Measurements from ENCODE around the gene ZNF205. TPM values are rescaled to one million over a fixed set of nuclear protein-coding genes. Genes with fewer than 3 reads are reported as not detected.
"Not testable (repeated sequence)": the region's sequence is repeated elsewhere in the genome, so short reads cannot be mapped to it uniquely, and the experiment has no call there.

Gene ZNF205
- total RNA-seq, 2 donors from 2014 or later = 20.9 to 27.0 TPM

DNA sequence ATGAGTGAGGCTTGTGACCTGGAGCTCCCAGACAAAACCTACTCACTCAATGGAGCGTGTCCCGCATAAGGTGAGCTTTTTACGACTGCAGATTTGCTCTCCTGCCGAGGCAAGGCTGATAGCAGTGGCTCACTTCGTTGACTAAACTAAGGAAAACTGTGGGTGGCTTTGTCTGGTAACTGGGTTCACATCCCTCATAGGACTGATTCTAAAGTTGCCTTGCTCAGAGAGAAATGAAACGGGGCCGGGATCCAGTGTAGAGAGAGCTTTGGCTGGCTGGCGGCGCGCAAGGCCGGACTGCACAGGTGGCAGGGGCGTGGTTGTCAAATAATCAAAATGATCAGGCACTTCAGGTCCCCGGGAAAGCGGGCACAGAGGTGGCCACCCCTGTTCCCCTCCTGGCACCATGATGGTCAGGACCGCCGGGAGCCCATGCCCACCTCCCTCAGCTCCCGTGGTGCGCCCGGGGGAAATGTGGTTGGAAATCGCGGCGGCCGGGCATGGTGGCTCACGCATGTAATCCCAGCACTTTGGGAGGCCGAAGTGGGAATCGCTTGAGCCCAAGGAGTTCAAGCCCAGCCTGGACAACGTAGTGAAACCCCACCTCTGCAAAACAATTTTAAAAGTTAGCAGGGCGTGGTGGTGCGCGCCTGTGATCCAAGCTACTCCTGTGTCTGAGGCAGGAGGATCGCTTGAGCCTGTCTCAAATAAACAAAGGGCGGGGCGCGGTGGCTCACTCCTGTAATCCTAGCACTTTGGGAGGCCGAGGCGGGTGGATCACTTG, 49.0 kb downstream of the ZNF205 start:
- H3K9me3 ChIP-seq = no peaks in the 10 kb centered on the region
- H3K27me3 ChIP-seq (replicated peaks; ENCODE audit: insufficient read depth) = no peaks in the 10 kb centered on the region
- H3K36me3 ChIP-seq = no peaks in the 10 kb centered on the region
- no peak for DNase-seq (ENCODE audit: low spot score)
- H3K27ac ChIP-seq = no peak overlapping the region
- no peaks in the 10 kb centered on the region for H3K4me1 ChIP-seq (replicated peaks)
- TF ChIP-seq, protein P1, sequence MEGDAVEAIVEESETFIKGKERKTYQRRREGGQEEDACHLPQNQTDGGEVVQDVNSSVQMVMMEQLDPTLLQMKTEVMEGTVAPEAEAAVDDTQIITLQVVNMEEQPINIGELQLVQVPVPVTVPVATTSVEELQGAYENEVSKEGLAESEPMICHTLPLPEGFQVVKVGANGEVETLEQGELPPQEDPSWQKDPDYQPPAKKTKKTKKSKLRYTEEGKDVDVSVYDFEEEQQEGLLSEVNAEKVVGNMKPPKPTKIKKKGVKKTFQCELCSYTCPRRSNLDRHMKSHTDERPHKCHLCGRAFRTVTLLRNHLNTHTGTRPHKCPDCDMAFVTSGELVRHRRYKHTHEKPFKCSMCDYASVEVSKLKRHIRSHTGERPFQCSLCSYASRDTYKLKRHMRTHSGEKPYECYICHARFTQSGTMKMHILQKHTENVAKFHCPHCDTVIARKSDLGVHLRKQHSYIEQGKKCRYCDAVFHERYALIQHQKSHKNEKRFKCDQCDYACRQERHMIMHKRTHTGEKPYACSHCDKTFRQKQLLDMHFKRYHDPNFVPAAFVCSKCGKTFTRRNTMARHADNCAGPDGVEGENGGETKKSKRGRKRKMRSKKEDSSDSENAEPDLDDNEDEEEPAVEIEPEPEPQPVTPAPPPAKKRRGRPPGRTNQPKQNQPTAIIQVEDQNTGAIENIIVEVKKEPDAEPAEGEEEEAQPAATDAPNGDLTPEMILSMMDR (IDR thresholded peaks at IDR 0.05) = no peak
- TF ChIP-seq POLR2AphosphoS5 (IDR thresholded peaks at IDR 0.05) = no peak
- TF ChIP-seq POLR2A (IDR thresholded peaks at IDR 0.05) = no peak
- H3K4me3 ChIP-seq = no peak overlapping the region
- WGBS = 80% methylated on average over 36 of the region's 36 CpGs
- intact Hi-C loops (cut with DNase I) = no loop called here

DNA sequence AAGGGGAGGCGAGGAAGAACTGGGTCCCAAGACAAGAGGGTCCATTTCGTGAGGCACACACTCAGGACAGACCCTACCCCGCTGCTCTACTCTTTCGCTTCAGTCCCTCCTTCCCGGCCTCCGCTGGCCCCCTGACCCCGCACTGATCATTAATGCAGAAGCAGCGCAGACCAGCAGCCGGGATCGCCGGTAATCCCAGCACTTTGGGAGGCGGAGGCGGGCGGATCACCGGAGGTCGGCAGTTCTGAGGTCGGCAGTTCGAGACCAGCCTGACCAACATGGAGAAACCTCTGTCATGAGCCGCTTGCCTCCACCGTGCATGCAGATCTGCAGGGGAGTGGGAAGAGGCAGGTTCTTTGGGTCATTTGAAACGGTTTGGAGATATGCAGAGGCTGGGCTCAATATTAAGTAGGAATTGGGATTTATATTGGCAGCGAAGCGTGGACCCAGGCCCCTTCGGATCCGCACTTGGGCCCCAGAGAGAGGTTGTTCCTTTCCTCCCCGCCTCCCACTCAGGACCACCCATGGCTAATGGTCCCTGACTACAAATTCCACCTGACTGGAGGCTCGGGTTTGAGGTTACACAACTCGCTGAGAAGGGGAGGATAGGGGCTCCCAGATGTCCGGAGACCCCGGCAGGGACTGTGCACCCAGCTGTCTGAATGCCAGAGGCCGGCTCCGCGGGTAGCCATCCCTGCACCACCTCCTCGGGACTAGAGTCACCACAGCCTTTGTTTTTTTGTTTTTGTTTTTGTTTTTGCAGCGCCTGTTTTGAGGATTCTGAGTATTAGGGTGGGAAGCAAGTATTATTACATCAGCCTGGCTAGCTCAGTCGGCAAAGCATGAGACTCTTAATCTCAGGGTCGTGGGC, 52.0 kb downstream of the ZNF205 start:
- H3K4me1 ChIP-seq (replicated peaks) = no peaks in the 10 kb centered on the region
- intact Hi-C loops (cut with DNase I) = no loop called here
- H3K27ac ChIP-seq = no peak overlapping the region
- H3K4me3 ChIP-seq = no peak overlapping the region
- TF ChIP-seq POLR2A (IDR thresholded peaks at IDR 0.05) (no peak), POLR2AphosphoS5 (IDR thresholded peaks at IDR 0.05) (no peak)
- TF ChIP-seq, protein P1 (IDR thresholded peaks at IDR 0.05) = no peak
- DNase-seq (ENCODE audit: low spot score) = no peak
- H3K9me3 ChIP-seq = no peaks in the 10 kb centered on the region
- 90% methylated on average over 37 of the region's 37 CpGs for WGBS
- H3K36me3 ChIP-seq = no peaks in the 10 kb centered on the region
- peaks cover 6% of the 10 kb centered on the region for H3K27me3 ChIP-seq (replicated peaks; ENCODE audit: insufficient read depth)

DNA sequence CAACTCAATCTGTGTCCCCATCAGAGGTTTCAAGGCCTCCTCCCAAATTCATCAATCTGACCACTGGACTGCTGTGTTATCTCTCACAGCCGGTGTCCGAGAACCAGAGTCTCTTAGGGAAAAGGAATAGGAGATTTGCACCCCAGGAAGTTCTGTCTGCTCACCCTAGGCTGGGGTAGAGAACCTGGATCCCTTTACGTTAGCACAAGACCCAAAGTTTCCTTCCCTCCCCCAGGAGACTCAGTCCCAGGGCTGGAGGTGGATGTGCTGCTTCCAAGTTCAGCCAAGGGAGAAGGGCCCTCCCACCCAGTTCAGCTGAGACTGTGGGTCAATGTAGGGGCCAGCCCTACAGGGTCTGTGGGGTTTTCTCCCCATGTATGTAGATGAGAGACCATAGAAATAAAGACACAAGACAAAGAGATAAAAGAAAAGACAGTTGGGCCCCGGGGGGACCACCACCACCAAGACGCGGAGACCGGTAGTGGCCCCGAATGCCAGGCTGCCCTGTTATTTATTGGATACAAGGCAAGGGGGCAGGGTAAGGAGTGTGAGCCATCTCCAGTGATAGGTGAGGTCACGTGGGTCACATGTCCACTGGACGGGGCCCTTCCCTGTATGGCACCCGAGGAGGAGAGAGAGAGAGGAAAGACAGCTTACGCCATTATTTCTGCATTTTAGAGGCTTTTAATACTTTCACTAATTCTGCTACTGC, 52.9 kb downstream of the ZNF205 start:
- 91% methylated on average over 12 of the region's 12 CpGs for WGBS
- Histone ChIP-seq H3K4me3 (no peak overlapping the region), H3K36me3 (no peaks in the 10 kb centered on the region), H3K9me3 (no peaks in the 10 kb centered on the region), H3K27me3 (replicated peaks; ENCODE audit: insufficient read depth) (peaks cover 6% of the 10 kb centered on the region), H3K4me1 (replicated peaks) (peaks cover 2% of the 10 kb centered on the region), H3K27ac (no peak overlapping the region)
- no peak for TF ChIP-seq POLR2A (IDR thresholded peaks at IDR 0.05)
- TF ChIP-seq, protein P1 (IDR thresholded peaks at IDR 0.05) = no peak
- no peak for TF ChIP-seq POLR2AphosphoS5 (IDR thresholded peaks at IDR 0.05)
- intact Hi-C loops (cut with DNase I) = no loop called here
- DNase-seq (ENCODE audit: low spot score) = no peak

DNA sequence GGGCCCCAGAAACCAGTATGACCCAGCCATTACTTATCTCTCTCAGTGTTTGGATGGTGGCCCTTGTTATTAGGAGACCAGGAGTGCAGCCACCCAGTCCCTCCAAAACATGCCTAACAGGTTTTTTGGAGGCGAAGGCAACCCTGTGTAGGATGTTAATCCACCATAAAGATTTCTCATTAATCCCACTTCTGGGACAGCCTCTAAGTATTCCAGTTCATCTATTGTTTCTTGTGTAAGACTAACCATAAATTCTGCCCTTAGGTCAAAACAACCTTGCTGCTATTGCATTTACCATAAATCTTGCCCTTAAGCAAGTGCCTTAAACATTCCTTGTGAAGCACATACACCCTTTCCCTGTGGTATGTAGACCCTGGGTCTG, 54.1 kb downstream of the ZNF205 start:
- H3K4me1 ChIP-seq (replicated peaks) = peaks cover 6% of the 10 kb centered on the region
- H3K4me3 ChIP-seq = no peak overlapping the region
- H3K9me3 ChIP-seq = no peaks in the 10 kb centered on the region
- WGBS = 24% methylated on average over 1 of the region's 1 CpG
- TF ChIP-seq POLR2AphosphoS5 (IDR thresholded peaks at IDR 0.05) (no peak), POLR2A (IDR thresholded peaks at IDR 0.05) (no peak)
- TF ChIP-seq, protein P1 (IDR thresholded peaks at IDR 0.05) = no peak
- H3K27ac ChIP-seq = no peak overlapping the region
- peaks cover 6% of the 10 kb centered on the region for H3K27me3 ChIP-seq (replicated peaks; ENCODE audit: insufficient read depth)
- intact Hi-C loops (cut with DNase I) = loop anchor here (2.0 kb wide), 1 partner anchor 106 kb away; no protein-coding TSS in a partner anchor
- DNase-seq (ENCODE audit: low spot score) = no peak
- H3K36me3 ChIP-seq = no peaks in the 10 kb centered on the region

DNA sequence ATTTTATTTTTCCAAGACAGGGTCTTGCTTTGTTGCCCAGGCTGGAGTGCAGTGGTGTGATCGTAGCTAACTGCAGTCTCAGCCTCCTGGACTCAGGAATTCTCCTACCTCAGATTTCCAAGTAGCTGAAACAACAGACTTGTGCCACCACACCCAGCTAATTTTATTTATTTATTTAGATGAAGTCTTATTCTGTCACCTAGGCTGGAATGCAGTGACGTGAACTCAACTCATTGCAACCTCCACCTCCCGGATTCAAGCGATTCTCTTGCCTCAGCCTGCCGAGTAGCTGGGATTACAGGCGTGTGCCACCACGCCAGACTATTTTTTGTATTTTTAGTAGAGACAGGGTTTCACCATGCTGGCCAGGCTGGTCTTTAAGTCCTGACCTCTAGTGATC, 56.3 kb downstream of the ZNF205 start:
- H3K36me3 ChIP-seq; H3K4me3 ChIP-seq; H3K4me1 ChIP-seq (replicated peaks); H3K9me3 ChIP-seq; DNase-seq (ENCODE audit: low spot score); H3K27ac ChIP-seq; H3K27me3 ChIP-seq (replicated peaks; ENCODE audit: insufficient read depth); intact Hi-C loops (cut with DNase I): not testable (repeated sequence)
- WGBS = 63% methylated on average over 7 of the region's 7 CpGs

Data from prostate gland (tissue), 2 donors.